Measurements from ENCODE around the gene VRK2. TPM values are rescaled to one million over a fixed set of nuclear protein-coding genes. Genes with fewer than 3 reads are reported as not detected.

The VRK2 gene
- total RNA-seq, 2 donors from 2014 or later: 6.6 to 10.9 TPM

GRCh38 chr2:58055033-58055786 lies 8.6 kb downstream of the VRK2 start:
- TF ChIP-seq POLR2A (IDR thresholded peaks at IDR 0.05) (no peak), CTCF (IDR thresholded peaks at IDR 0.05) (no peak)
- Histone ChIP-seq H3K27me3 (no peaks in the 10 kb centered on the region), H3K4me3 (no peak overlapping the region), H3K27ac (no peak overlapping the region), H3K36me3 (replicated peaks in 1 of 2; ENCODE audit: insufficient read depth in 1 of 2, low read depth in 2 of 2) (peaks cover 0 to 2% of the 10 kb centered on the region in 2 donors), H3K9me3 (no peaks in the 10 kb centered on the region), H3K4me1 (peaks cover 6% of the 10 kb centered on the region)
- peak in 3 of 4 donors; percentile 25 to 46 (median 44) for DNase-seq
- WGBS, 2 donors: 74% methylated on average over 2 of the region's 2 CpGs
- no peak for ATAC-seq
- intact Hi-C loops (cut with DNase I): no loop called here

GRCh38 chr2:58056192-58056916 lies 9.7 kb downstream of the VRK2 start:
- no peaks in the 10 kb centered on the region for H3K27me3 ChIP-seq
- H3K4me3 ChIP-seq: no peak overlapping the region
- peaks cover 0 to 2% of the 10 kb centered on the region in 2 donors for H3K36me3 ChIP-seq (replicated peaks in 1 of 2; ENCODE audit: insufficient read depth in 1 of 2, low read depth in 2 of 2)
- intact Hi-C loops (cut with DNase I): no loop called here
- 72 to 83% methylated on average over 9 of the region's 9 CpGs for WGBS, 2 donors
- TF ChIP-seq POLR2A (IDR thresholded peaks at IDR 0.05) (no peak), CTCF (IDR thresholded peaks at IDR 0.05) (no peak)
- no peaks in the 10 kb centered on the region for H3K9me3 ChIP-seq
- H3K4me1 ChIP-seq: peaks cover 6% of the 10 kb centered on the region
- H3K27ac ChIP-seq: peak overlapping the region in 1 of 4 donors; percentile 5
- no peak for DNase-seq
- ATAC-seq: no peak

- TF ChIP-seq POLR2A (IDR thresholded peaks at IDR 0.05): no peak
- no peak for TF ChIP-seq CTCF (IDR thresholded peaks at IDR 0.05)
- no peaks in the 10 kb centered on the region for H3K9me3 ChIP-seq
- H3K4me3 ChIP-seq: no peak overlapping the region
- no peak overlapping the region for H3K27ac ChIP-seq
- ATAC-seq (no peak), DNase-seq (no peak)
- intact Hi-C loops (cut with DNase I): no loop called here
- H3K27me3 ChIP-seq: no peaks in the 10 kb centered on the region
- 77 to 78% methylated on average over 6 of the region's 6 CpGs for WGBS, 2 donors
- H3K36me3 ChIP-seq (replicated peaks in 1 of 2; ENCODE audit: insufficient read depth in 1 of 2, low read depth in 2 of 2): peaks cover 0 to 2% of the 10 kb centered on the region in 2 donors
- H3K4me1 ChIP-seq: peaks cover 6% of the 10 kb centered on the region
Measured at GRCh38 chr2:58057707-58058530, 11.3 kb downstream of the VRK2 start.

- DNase-seq (no peak), ATAC-seq (no peak)
- H3K4me3 ChIP-seq: no peak overlapping the region
- H3K9me3 ChIP-seq: no peaks in the 10 kb centered on the region
- H3K36me3 ChIP-seq (replicated peaks in 1 of 2; ENCODE audit: insufficient read depth in 1 of 2, low read depth in 2 of 2): peaks cover 0 to 2% of the 10 kb centered on the region in 2 donors
- H3K27ac ChIP-seq: no peak overlapping the region
- intact Hi-C loops (cut with DNase I): no loop called here
- H3K4me1 ChIP-seq: no peaks in the 10 kb centered on the region
- no peaks in the 10 kb centered on the region for H3K27me3 ChIP-seq
- WGBS, 2 donors: 92 to 93% methylated on average over 2 of the region's 2 CpGs
- TF ChIP-seq CTCF (IDR thresholded peaks at IDR 0.05): no peak
- TF ChIP-seq POLR2A (IDR thresholded peaks at IDR 0.05): no peak
Measured at GRCh38 chr2:58063641-58064040, 17.0 kb downstream of the VRK2 start.
